ENCODE results near the gene IMMP2L. TPM values are rescaled to one million over a fixed set of nuclear protein-coding genes. Genes with fewer than 3 reads are reported as not detected.

Gene IMMP2L
- polyA plus RNA-seq, 1 donor (not counting 4 experiments of a cell fraction or from before 2014, with no cell fraction given): 14.1 TPM

DNA sequence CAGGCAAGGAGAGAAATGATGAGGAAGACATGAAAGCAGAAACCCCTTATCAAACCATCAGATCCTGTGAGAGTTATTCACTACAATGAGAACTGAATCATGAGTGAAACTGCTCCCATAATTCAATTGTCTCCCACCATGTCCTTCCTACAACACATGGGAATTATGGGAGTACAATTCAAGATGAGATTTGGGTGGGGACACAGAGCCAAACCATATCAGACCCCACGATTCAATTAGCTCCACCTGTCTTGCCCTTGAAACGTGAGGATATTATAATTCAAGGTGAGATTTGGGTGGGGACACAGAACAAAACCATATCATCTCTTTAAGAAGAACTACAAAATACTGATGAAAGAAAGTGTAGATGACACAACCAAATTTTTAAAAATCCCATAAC lies 128.9 kb downstream of the IMMP2L start:
- Histone ChIP-seq H2AFZ (ENCODE audit: control insufficient read depth, low read length) (no peak overlapping the region), H3K36me3 (ENCODE audit: control insufficient read depth in 2 of 2, extremely low read depth in 1 of 2, insufficient read depth in 2 of 2, low read length in 2 of 2) (no peaks in the 10 kb centered on the region), H3K9me1 (ENCODE audit: control insufficient read depth, extremely low read depth, insufficient read depth, low read length) (no peaks in the 10 kb centered on the region), H3K4me3 (ENCODE audit: control insufficient read depth in 2 of 3, extremely low read depth in 1 of 3, insufficient read depth in 2 of 3, low read depth in 1 of 3, low read length in 3 of 3) (no peak overlapping the region), H3K4me1 (ENCODE audit: control insufficient read depth, extremely low read depth, insufficient read depth, low read length) (no peaks in the 10 kb centered on the region), H3K9me3 (ENCODE audit: control insufficient read depth, low read depth, low read length) (no peaks in the 10 kb centered on the region), H3K9ac (ENCODE audit: control insufficient read depth, extremely low read depth, insufficient read depth, low read length) (no peak overlapping the region), H3K27me3 (ENCODE audit: control insufficient read depth, extremely low read depth, insufficient read depth, low read length) (no peaks in the 10 kb centered on the region), H4K20me1 (ENCODE audit: control insufficient read depth, extremely low read depth, insufficient read depth, low read length) (no peaks in the 10 kb centered on the region), H3K27ac (ENCODE audit: control insufficient read depth, insufficient read depth, low read length) (no peak overlapping the region), H3K4me2 (ENCODE audit: control insufficient read depth, extremely low read depth, insufficient read depth, low read depth, low read length) (no peak overlapping the region), H3K79me2 (ENCODE audit: control insufficient read depth, insufficient read depth, low read length) (no peaks in the 10 kb centered on the region)
- FAIRE-seq (no peak), DNase-seq (ENCODE audit: low read depth, low spot score) (no peak)
- dilution Hi-C loops (cut with MboI; ENCODE audit: extremely low pct_ligation_motif_present, low sequenced_read_pairs): no loop called here
- TF ChIP-seq, protein P1, sequence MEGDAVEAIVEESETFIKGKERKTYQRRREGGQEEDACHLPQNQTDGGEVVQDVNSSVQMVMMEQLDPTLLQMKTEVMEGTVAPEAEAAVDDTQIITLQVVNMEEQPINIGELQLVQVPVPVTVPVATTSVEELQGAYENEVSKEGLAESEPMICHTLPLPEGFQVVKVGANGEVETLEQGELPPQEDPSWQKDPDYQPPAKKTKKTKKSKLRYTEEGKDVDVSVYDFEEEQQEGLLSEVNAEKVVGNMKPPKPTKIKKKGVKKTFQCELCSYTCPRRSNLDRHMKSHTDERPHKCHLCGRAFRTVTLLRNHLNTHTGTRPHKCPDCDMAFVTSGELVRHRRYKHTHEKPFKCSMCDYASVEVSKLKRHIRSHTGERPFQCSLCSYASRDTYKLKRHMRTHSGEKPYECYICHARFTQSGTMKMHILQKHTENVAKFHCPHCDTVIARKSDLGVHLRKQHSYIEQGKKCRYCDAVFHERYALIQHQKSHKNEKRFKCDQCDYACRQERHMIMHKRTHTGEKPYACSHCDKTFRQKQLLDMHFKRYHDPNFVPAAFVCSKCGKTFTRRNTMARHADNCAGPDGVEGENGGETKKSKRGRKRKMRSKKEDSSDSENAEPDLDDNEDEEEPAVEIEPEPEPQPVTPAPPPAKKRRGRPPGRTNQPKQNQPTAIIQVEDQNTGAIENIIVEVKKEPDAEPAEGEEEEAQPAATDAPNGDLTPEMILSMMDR (optimal IDR thresholded peaks at IDR 0.05 in 1 of 3, IDR thresholded peaks at IDR 0.05 in 1 of 3, conservative IDR thresholded peaks at IDR 0.05 in 1 of 3; ENCODE audit: extremely low read depth in 1 of 3, insufficient read depth in 2 of 3, low read length in 3 of 3): no peak
- TF ChIP-seq EZH2 (IDR thresholded peaks at IDR 0.05; ENCODE audit: low read length): no peak

DNA sequence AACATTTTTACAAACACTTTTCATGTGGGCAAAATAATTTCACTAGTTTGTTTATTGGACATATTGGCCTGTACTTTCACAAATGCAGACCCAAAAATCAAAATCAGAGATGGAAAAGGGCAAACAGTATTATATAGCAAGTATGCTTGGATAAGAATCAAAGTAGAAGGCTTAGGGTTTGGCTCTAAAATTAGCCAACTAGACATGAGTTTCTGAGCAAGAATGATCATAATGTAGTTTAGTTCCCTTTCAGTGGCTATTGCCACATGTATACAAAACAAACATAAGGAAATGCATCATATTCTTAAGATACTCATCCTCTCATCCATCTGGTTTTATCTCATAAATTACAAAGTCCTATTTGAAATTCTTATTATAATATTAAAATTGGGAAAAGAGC lies 132.5 kb downstream of the IMMP2L start:
- no peak overlapping the region for H3K4me2 ChIP-seq (ENCODE audit: control insufficient read depth, extremely low read depth, insufficient read depth, low read depth, low read length)
- H3K4me1 ChIP-seq (ENCODE audit: control insufficient read depth, extremely low read depth, insufficient read depth, low read length): no peaks in the 10 kb centered on the region
- no peaks in the 10 kb centered on the region for H3K36me3 ChIP-seq (ENCODE audit: control insufficient read depth in 2 of 2, extremely low read depth in 1 of 2, insufficient read depth in 2 of 2, low read length in 2 of 2)
- no peak overlapping the region for H3K4me3 ChIP-seq (ENCODE audit: control insufficient read depth in 2 of 3, extremely low read depth in 1 of 3, insufficient read depth in 2 of 3, low read depth in 1 of 3, low read length in 3 of 3)
- H2AFZ ChIP-seq (ENCODE audit: control insufficient read depth, low read length): no peak overlapping the region
- no peak overlapping the region for H3K27ac ChIP-seq (ENCODE audit: control insufficient read depth, insufficient read depth, low read length)
- H3K9ac ChIP-seq (ENCODE audit: control insufficient read depth, extremely low read depth, insufficient read depth, low read length): no peak overlapping the region
- TF ChIP-seq EZH2 (IDR thresholded peaks at IDR 0.05; ENCODE audit: low read length): no peak
- TF ChIP-seq, protein P1 (optimal IDR thresholded peaks at IDR 0.05 in 1 of 3, IDR thresholded peaks at IDR 0.05 in 1 of 3, conservative IDR thresholded peaks at IDR 0.05 in 1 of 3; ENCODE audit: extremely low read depth in 1 of 3, insufficient read depth in 2 of 3, low read length in 3 of 3): no peak
- FAIRE-seq (no peak), DNase-seq (ENCODE audit: low read depth, low spot score) (no peak)
- no peaks in the 10 kb centered on the region for H3K27me3 ChIP-seq (ENCODE audit: control insufficient read depth, extremely low read depth, insufficient read depth, low read length)
- no peaks in the 10 kb centered on the region for H4K20me1 ChIP-seq (ENCODE audit: control insufficient read depth, extremely low read depth, insufficient read depth, low read length)
- no peaks in the 10 kb centered on the region for H3K9me1 ChIP-seq (ENCODE audit: control insufficient read depth, extremely low read depth, insufficient read depth, low read length)
- H3K79me2 ChIP-seq (ENCODE audit: control insufficient read depth, insufficient read depth, low read length): no peaks in the 10 kb centered on the region
- no peaks in the 10 kb centered on the region for H3K9me3 ChIP-seq (ENCODE audit: control insufficient read depth, low read depth, low read length)
- dilution Hi-C loops (cut with MboI; ENCODE audit: extremely low pct_ligation_motif_present, low sequenced_read_pairs): no loop called here

All from keratinocyte (primary cell).